Globus pallidus (tissue), 1 donor: ENCODE data around the gene RMND5B.
"Not testable (repeated sequence)": the region's sequence is repeated elsewhere in the genome, so short reads cannot be mapped to it uniquely, and the experiment has no call there.

ENCODE experiments used
- DNase-seq: peaks from one replicate; pipeline ENCODE4 v3.0.0-alpha.2; 2015; ENCODE audit warnings: low spot score

Gene RMND5B

GRCh38 chr5:178174456-178174855 is 43.6 kb downstream of the RMND5B start:
- DNase-seq, result no peak

- DNase-seq, result no peak
Observed at GRCh38 chr5:178176791-178177190, 46.0 kb downstream of the RMND5B start.

GRCh38 chr5:178177569-178177968 is 46.8 kb downstream of the RMND5B start:
- no peak for DNase-seq

- DNase-seq, result no peak
Observed at GRCh38 chr5:178180141-178180863, 49.5 kb downstream of the RMND5B start.

- no peak for DNase-seq
Observed at GRCh38 chr5:178182158-178182876, 51.5 kb downstream of the RMND5B start.

- DNase-seq, result no peak
Observed at GRCh38 chr5:178186427-178186826, 55.6 kb downstream of the RMND5B start.

- no peak for DNase-seq
Observed at GRCh38 chr5:178187014-178187413, 56.2 kb downstream of the RMND5B start, which contains the start of gene GMCL2. Gene GMCL2 (minus strand): TSS chr5:178187371. CDS start chr5:178187299, 72 bp downstream.

- no peak for DNase-seq
Observed at GRCh38 chr5:178189433-178189832, 58.6 kb downstream of the RMND5B start.

- DNase-seq, result no peak
Observed at GRCh38 chr5:178191661-178192060, 60.8 kb downstream of the RMND5B start.

- DNase-seq, result no peak
Observed at GRCh38 chr5:178192244-178192643, 61.4 kb downstream of the RMND5B start.

- no peak for DNase-seq
Observed at GRCh38 chr5:178192787-178193186, 62.0 kb downstream of the RMND5B start.

GRCh38 chr5:178193251-178193809 is 62.5 kb downstream of the RMND5B start:
- no peak for DNase-seq

- no peak for DNase-seq
Observed at GRCh38 chr5:178194026-178194425, 63.2 kb downstream of the RMND5B start.

GRCh38 chr5:178196281-178196812 is 65.5 kb downstream of the RMND5B start:
- DNase-seq, result no peak

- DNase-seq, result no peak
Observed at GRCh38 chr5:178196986-178197385, 66.2 kb downstream of the RMND5B start.

GRCh38 chr5:178198151-178198550 is 67.3 kb downstream of the RMND5B start:
- not testable (repeated sequence) for DNase-seq

GRCh38 chr5:178198706-178199105 is 67.9 kb downstream of the RMND5B start:
- DNase-seq, result no peak

- no peak for DNase-seq
Observed at GRCh38 chr5:178199581-178200434, 69.0 kb downstream of the RMND5B start.
